Activated CD4-positive, CD25-positive, alpha-beta regulatory T cell treated with anti-CD3 and anti-CD28 coated beads, Interleukin-2, amount 50 U/mL, for 24 hours (primary cell): ENCODE measurements around the gene LRRIQ1.
A peak's percentile ranks its signal among the peaks of the same experiment; 100 is the strongest.
"Not testable (repeated sequence)": the region's sequence is repeated elsewhere in the genome, so short reads cannot be mapped to it uniquely, and the experiment has no call there.

Source experiments
- ATAC-seq, 2 donors: fragments of 150-1000 bp; cut with Tn5 transposase; one replicate each; pipeline ENCODE4 v1.10.0; 2021; ENCODE audit warnings: mild to moderate bottlenecking in 1 of 2, moderate library complexity in 1 of 2

Gene LRRIQ1, protein sequence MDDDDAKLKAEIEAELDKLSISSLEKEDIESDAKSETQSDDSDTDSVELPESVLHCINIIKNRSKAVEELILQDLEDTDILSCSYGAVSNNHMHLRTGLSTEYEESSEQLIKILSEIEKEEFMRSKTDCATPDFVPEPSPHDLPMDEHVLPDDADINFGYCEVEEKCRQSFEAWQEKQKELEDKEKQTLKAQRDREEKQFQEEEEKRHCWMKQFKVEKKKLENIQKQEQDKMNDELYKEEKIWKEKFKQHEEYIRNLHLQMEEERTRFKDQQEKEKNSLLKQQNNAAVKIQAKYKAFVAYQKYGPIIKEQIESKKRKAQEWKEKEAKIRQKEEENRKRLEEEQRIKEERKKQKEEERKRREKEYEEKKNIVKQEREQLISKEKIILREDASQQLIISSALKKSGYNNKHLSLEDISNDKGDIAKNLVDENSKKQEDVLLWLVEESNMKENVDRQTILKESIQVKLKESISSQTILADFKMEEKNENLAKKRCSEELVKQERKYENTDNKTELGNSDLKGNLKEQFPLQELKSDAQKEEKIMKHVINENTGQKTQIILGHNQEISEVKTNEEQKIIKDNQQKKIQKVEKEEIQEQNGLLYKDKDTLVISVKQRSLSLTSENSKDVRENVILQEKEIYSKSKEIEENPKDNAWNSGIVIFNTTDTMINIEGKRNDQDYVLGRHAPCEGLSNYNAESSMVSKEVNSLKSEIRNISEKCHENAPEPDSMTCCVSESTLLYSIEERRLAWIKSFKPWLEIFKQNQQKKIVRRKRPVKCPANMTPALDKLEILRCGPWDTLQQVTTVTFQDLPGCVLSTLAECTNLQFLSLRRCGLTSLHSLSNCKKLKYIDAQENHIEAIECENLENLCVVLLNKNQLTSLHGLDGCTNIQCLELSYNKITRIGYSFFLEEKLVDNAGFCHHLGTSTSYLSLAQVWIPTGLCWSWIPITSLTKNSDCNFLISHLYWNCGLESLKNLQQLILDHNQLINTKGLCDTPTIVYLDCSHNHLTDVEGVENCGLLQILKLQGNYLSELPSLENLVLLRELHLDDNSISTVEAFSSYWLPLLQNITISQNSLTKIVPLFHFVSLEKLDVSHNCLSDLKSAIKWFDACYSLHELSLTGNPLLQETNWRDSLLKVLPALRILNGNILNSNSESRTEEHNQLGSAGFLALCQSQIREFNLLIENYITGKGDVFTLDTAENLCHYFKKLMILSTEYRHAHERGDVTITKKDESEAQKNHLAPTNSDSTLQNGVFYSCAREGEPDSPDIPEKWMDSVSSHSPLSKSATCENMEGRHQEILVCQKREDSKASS (N-terminal part only)

DNA sequence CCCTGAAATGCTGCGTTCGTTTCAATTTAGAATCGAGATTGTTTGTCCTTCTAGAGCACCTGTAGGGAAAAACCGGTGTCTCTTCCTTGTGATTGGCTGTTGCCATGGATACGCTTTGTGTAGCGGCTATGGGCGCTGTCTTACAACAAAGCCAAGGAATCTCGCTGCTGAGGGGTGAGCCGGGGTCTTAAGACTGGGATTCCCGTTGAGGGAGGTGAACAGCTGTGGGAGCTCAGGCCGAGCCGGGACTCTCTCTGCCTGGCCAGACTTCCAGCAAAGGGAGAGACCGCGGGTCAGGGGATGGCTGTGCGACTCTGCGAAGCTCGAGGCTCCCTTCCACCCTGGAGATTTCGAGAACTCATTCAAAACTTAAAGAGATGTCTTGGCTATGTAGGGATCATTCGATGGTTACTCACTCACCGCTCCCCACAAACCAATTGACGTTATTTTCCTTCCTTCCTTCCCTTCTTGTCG lies at the start of gene LRRIQ1, which contains the start of gene TSPAN19:
LRRIQ1 (plus strand) TSS at position 118 of the 474 bp plus-strand sequence. CDS start 1,826 bp downstream, outside the sequence.
TSPAN19 (minus strand) TSS at position 44 of the 474 bp plus-strand sequence. CDS start 6,331 bp downstream, outside the sequence.
- peak; percentile 27 to 28 for ATAC-seq

DNA sequence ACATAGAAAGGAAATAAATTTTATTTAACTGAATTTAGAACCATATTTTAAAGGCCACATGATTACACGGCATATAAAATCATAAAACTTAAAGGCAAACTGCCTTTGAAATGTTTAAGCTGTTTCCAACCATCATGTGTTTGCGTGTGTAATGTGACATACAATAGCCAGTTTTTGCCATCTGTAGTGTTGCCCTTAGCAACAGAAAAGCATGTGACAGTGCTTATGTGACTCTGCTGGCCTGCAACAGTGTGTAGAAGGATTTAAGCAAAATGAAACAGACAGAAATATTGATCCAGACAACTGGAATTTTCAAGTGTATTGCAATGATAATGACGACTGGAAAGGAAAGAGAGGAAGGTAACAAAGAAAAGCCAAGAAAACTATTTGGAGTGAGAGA lies 49.6 kb upstream of the LRRIQ1 start:
- ATAC-seq = no peak

DNA sequence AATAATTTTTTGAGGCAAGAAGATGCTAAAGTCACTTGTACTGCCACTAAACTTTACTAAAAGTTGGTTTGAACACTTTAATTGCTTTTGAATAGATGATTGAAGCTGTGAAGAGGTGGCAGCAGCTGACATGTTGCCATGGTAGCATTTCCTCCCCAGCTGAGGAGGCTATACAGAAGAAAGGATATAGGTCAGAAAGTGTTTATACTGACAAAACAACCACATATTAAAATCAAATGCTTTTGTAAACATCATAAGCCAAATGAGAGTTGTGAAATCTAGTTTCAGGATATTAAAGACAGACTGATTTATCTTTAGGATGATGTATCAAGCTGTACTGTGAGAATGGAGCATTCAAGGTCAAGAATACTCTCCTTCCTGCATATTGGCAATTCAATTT lies 41.7 kb upstream of the LRRIQ1 start:
- no peak for ATAC-seq

DNA sequence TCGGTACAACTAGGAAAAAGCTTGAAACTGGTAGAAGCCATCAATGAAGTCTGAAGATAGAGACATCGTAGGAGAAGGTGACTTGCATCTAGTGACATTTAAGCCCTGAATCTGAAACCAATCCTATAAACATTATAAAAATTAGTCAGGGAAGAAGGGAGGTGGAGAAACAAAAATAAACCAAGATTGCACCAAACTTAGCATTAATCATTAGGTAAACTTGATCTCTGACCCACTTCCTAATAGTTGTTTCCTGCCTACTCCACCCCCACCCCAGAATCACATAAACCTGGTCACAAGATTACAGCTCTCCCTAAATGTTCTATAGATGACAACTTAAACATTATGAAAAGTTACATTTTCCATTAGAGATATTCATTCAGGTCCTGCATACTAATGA lies 40.5 kb upstream of the LRRIQ1 start:
- ATAC-seq = no peak

DNA sequence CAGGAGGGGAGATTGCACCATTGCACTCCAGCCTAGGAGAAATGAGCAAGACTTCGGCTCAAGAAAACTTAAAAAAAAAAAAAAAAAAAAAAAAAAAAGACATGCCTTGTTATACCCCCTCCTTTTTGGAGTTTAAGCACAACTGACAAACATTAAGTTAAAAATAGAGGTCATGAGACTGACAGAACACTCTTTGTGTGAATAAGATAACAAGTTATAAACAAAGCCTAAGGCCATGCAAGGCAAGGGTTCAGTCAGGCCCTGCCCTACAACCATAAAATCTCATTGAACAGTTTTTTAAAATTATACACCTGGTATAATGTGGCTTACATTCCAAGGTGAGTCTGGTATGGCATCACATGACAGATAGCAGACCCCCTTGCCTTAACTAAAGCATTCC lies 39.4 kb upstream of the LRRIQ1 start:
- no peak for ATAC-seq

DNA sequence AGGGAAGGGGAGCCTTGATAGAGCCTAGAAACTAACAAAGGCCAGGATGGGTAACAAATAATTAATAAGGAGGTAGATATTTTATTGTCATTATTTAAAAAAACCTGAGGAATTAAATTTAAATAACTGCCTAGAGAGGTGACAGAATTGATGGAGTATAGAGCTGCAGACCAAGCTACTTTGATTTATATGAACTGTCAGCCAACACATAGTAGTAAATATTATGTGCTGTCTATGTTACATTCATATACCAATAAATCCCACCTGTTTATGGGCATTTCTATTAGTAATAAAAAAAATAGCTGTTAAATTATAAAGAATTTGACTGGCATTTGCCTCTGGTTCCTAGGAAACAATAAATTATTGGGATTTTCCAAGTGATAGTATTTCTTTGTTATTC lies 37.8 kb upstream of the LRRIQ1 start:
- no peak for ATAC-seq

DNA sequence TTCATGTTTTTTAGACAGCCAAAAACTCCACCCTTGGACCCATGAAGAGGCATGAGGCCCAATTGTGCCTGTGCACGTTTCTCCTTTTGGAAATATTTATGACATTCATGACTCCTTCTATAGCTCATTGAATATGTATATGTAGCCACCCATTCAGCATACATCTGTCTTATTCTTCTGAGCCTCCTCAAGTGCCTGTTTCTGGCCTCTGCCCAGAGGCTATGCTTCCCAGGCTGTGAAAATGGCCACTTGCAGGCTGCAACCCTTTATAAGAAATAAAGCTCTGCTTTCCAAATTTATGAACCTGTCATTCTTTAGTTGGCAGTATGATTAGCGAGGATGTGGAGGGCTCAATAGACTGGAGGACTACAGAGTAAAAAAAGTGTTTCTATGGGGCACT lies 35.4 kb upstream of the LRRIQ1 start:
- no peak for ATAC-seq

DNA sequence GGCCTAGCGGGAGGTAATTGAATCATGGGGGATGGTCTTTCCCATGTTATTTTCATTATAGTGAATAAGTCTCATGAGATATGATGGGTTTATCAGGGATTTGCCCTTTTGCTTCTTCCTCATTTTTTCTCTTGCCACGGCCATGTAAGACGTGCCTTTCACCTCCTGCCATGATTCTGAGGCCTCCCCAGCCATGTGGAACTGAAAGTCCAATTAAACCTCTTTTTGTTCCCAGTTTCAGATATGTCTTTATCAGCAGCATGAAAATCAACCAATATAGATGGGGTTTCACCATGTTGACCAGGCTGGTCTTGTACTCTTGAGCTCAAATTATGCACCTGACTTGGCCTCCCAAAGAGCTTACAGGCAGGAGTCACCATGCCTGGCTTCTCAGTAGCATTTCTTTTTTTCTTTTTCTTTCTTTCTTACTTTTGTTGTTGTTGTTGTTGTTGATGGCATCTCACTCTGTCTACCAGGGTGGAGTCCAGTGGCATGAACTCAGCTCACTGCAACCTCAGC lies 33.3 kb upstream of the LRRIQ1 start:
- ATAC-seq = no peak

DNA sequence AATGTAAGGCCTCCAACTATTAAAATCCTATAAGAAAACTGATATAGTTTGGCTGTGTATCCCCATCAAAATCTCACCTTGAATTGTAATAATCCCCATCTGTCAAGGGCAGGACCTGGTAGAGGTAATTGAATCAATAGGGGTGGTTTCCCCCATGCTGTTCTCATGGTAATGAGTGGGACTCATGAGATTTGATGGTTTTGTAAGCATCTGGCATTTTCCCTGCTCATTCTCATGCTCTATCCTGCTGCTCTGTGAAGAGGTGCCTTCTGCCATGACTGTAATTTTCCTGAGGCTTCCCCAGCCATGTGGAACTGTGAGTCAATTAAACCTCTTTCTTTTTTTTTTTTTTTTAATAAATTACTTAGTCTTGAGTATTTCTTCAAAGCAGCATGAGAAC lies 31.9 kb upstream of the LRRIQ1 start:
- no peak for ATAC-seq

DNA sequence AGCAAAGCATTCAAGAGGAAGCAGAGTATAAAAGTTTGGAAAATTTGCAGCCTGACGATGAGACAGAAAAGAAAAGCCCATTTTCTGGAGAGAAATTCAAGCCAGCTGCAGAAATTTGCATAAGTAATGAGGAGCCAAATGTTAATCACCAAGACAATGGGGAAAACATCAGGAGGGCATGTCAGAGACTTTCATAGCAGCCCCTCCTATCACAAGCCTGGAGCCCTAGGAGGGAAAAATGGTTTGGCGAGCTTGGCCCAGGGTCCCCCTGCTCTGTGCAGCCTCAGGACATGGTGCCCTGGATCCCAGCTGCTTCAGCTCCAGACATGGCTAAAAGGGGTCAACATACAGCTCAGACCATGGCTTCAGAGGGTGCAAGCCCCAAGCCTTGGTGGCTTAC lies 31.1 kb upstream of the LRRIQ1 start:
- ATAC-seq = not testable (repeated sequence)

DNA sequence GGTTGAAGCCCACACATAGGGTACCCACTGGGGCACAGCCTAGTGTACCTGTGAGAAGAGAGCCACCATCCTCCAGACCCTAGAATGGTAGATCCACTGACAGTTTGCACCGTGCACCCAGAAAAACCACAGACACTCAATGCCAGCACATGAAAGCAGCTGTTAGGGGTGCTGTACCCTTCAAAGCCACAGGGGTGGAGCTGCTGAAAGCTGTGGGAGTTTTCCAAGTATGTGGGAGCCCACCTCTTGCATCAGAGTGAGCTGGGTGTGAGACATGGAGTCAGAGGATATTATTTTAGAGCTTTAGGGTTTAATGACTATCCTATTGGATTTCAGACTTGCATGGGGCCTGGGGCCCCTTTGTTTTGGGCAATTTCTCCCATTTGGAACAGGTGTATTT lies 30.5 kb upstream of the LRRIQ1 start:
- ATAC-seq = no peak

DNA sequence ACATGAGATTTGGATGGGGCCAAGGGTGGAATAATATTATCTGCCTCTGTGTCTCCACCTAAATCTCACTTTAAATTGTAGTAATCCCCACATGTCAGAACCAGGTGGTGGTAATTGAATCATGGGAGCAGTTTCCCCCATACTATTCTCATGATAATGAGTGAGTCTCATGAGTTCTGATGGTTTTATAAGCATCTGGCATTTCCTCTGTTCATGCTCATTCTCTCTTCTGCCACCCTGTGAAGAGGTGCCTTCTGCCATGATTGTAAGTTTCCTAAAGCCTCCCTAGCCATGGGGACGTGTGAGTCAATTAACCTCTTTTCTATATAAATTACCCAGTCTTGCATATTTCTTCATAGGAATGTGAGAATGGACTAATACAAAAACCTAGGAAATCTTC lies 29.9 kb upstream of the LRRIQ1 start:
- no peak for ATAC-seq

DNA sequence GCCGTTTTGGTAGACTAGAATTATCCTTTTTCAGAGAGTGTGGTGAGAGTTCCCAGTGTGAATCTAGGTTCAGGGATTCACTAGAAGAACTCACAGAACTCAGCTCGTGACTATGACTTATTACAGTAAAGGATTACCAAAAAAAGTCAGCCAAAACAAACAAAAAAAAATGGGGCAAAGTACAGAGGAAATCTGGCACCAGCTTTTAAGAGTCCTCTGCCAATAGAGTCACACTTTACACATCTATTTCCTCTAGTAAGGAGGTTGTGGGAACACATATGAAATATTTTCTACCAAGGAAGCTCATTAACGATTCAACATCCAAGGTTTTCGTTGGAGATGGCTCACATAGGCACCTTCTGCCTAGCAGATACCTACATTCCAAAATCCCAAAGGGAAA lies 28.3 kb upstream of the LRRIQ1 start:
- no peak for ATAC-seq

DNA sequence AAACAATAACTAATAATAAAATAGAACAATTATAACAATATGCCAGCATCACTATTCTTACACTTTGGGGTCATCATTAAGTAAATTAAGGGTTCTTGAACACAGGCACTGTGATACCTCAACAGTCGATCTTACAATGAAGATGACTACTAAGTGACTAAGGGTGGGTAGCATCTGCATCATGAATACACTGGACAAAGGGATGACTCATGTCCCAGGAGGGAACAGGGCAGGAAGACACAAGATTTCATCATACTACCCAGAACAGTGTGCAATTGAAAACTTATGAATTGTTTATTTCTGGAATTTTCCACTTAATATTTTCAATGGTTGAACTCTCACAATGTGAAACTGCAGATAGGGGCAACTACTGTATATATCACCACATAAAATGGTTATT lies 19.7 kb upstream of the LRRIQ1 start:
- ATAC-seq = no peak

DNA sequence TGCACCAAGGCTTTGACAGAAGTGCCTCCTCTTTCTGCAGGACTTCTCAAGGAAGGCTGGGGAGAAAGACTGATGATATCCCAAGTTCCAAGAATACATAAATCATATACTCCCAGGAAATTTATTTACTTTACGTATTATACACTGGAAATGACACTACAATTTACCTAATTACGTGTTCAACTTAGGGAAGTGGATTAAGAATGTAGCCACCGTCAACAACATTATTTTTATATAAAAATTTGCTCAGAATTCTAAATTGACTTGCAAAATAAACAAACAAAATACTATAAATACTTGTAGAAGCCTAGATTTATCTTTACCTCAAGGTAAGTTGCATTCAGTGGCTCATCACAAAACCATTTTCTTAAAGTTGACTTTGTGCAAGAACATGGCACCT lies 19.0 kb upstream of the LRRIQ1 start:
- no peak for ATAC-seq

DNA sequence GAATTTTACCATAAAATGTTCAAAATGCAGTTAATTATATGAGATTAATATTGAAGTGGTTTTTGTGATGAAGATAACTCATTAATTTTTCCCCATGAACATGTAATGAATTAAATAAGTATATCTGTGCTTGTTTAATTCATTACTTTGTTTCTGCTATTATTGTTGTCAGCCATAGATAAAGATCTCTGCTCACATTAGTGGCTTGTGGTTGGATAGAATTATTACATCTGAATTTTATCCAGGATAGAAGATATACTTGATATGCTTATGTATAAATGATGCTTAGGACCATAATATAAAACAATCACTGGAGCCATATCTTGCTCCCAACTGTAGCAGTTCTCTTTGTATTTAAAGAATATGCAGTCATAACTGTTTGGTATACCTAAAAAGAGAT lies 18.5 kb upstream of the LRRIQ1 start:
- no peak for ATAC-seq

DNA sequence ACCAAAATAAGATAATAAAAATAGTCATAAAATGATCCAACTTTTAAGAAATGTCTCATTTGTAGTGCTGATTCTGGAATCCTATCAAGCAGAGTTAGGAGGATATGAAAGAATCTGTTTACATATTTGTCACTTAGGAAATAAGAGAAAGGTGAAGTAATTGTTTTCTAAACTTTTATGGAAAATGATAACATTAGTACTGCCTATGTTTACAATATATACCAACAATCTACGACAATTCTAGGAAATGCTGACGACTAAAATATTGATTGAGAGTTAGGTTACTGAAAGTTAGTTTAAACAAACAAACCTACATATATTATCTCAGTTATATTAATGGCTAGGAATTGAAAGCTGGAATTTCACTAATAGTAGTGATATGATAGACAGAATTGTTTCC lies 18.1 kb upstream of the LRRIQ1 start:
- ATAC-seq = no peak

DNA sequence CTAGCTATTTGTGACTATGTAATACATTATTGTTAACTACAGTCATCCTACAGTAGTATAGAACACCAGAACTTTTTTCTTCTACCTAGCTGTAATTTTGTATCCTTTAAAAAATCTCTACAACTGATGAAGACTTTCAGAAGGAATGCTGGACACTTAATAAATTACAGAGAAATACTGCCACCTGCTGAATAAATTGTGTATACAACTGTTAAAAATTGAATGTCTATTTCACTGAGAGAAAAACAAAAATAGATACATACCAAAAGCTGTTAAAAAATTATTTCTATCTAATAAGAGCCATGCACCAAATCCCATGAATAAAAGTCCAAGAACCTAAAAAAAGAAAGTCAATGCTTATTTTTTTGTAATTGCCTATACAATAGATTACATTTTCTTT lies 6.7 kb upstream of the LRRIQ1 start:
- ATAC-seq = no peak

DNA sequence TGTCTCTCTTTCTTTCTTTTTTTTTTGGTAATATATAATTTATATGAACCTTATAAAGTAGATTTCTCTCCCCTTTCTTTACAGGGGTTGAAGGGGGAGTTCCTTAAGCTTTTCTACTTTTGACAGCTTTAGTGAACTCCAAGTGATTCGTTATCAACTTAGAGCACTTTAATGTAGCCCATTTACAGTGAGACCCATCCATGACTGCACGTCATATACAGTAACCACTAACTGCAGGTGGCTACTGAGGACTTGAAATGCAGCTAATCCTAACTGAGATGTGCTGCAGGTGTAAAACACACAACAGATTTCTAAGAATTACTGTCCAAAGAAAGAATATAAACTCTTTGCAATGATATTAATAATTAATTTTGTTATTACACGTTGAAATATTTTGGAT lies 582 bp downstream of the LRRIQ1 start:
- ATAC-seq = no peak

DNA sequence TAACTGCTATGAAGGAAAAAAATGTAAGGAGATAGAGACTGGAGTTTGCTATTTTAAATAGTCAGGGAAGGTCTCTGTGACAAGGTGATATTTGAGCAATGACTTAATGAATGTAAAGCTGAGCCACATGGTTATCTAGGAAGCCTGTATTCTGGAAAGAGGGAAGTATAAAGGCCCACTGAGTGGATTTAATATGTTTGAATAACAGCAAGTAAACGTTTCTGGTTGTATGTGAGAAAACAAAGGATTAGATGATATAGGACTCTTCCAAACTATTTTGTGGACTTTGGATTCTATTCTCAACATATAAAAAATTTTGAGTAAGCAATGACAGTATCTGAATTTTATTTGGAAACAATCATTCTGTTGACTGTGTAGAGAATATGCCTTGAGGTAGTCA lies 5.2 kb downstream of the LRRIQ1 start:
- ATAC-seq = no peak

DNA sequence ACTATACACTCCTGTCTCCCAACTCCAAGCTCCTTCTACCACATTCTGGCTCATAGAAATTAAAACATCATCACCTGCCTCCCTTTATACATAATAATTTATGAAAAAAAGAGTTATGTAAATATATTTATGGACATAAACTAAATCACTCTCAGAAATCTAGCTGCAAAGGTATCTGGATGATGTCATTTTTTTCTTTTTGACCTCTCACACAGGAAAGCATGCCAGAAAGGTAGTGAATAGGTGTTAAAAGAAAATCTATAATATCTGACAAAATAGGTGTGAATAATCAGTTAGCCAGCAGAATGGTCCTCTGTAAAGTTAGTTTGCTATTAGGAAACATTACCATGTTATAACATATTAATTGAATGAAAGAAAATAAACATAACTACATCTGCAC lies 7.7 kb downstream of the LRRIQ1 start:
- no peak for ATAC-seq

DNA sequence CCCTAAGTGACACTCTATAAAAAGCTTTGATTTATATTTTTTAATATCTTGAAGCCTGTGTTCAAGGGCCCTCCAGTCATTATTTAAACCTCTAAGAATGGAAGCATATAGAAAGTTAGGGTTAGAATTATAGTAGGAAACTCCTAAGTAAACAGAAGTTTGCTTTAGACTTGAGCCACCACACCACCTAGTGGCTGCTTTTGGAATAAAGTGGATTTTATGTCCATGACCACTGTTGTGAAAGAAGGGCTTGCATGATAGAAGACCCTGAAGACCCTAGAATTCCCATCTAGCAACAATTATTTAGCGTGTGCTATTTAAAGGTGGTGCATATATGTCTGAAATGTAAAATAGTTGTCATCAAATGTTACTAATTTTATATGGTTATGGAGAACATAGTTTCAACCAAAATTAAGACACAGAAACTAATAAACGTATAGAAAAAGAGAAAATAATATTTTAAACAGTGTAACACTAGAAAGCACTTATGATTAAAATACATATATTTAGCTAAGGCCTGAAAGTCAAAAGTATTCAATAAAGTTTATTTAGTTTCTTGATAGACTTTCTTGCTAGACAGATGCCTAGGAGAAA lies 21.3 kb downstream of the LRRIQ1 start:
- no peak for ATAC-seq
